HG02763 (cell line): ENCODE results near the gene COL4A2.

Experiments used
- ATAC-seq: cut with Tn5 transposase; IDR thresholded peaks from one replicate; pipeline ENCODE4 v1.9.1; 2021; ENCODE audit warnings: mild to moderate bottlenecking, moderate library complexity; ENCODE audit not compliant: unreplicated experiment

COL4A2 gene

GRCh38 chr13:110431425-110432294 is 124.6 kb downstream of the COL4A2 start:
- no peak for ATAC-seq

- no peak for ATAC-seq
Observed at GRCh38 chr13:110432522-110432921, 125.4 kb downstream of the COL4A2 start.

- ATAC-seq, result no peak
Observed at GRCh38 chr13:110433014-110433413, 125.9 kb downstream of the COL4A2 start.

GRCh38 chr13:110434629-110435028 is 127.5 kb downstream of the COL4A2 start:
- no peak for ATAC-seq

GRCh38 chr13:110435331-110435730 is 128.2 kb downstream of the COL4A2 start:
- no peak for ATAC-seq

- no peak for ATAC-seq
Observed at GRCh38 chr13:110436276-110436675, 129.2 kb downstream of the COL4A2 start.

GRCh38 chr13:110436786-110437370 is 129.8 kb downstream of the COL4A2 start:
- ATAC-seq, result no peak

- no peak for ATAC-seq
Observed at GRCh38 chr13:110438211-110438610, 131.1 kb downstream of the COL4A2 start.

- ATAC-seq, result no peak
Observed at GRCh38 chr13:110438776-110439175, 131.7 kb downstream of the COL4A2 start.

- ATAC-seq, result no peak
Observed at GRCh38 chr13:110440946-110441731, 134.1 kb downstream of the COL4A2 start.

- ATAC-seq, result no peak
Observed at GRCh38 chr13:110442930-110443621, 136.0 kb downstream of the COL4A2 start.

GRCh38 chr13:110443622-110444225 is 136.6 kb downstream of the COL4A2 start:
- no peak for ATAC-seq

GRCh38 chr13:110444226-110444653 is 137.2 kb downstream of the COL4A2 start:
- ATAC-seq, result no peak

GRCh38 chr13:110445183-110445582 is 138.1 kb downstream of the COL4A2 start:
- ATAC-seq, result peak; percentile 41

- ATAC-seq, result no peak
Observed at GRCh38 chr13:110445722-110446574, 138.9 kb downstream of the COL4A2 start.

GRCh38 chr13:110446575-110446890 is 139.4 kb downstream of the COL4A2 start:
- ATAC-seq, result no peak

GRCh38 chr13:110447058-110447511 is 140.0 kb downstream of the COL4A2 start:
- ATAC-seq, result no peak

- ATAC-seq, result no peak
Observed at GRCh38 chr13:110447801-110448200, 140.7 kb downstream of the COL4A2 start.

GRCh38 chr13:110448230-110448629 is 141.1 kb downstream of the COL4A2 start:
- ATAC-seq, result no peak

- ATAC-seq, result no peak
Observed at GRCh38 chr13:110448677-110449076, 141.6 kb downstream of the COL4A2 start.
